ENCODE results near the gene TASL. TPM values are rescaled to one million over a fixed set of nuclear protein-coding genes. Genes with fewer than 3 reads are reported as not detected.
A peak's percentile ranks its signal among the peaks of the same experiment; 100 is the strongest.

TASL gene, protein sequence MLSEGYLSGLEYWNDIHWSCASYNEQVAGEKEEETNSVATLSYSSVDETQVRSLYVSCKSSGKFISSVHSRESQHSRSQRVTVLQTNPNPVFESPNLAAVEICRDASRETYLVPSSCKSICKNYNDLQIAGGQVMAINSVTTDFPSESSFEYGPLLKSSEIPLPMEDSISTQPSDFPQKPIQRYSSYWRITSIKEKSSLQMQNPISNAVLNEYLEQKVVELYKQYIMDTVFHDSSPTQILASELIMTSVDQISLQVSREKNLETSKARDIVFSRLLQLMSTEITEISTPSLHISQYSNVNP
- 1 to 10 TPM in 1 of 4 donors, under 1 TPM in 1, not detected in 2; 0.64 to 1.5 TPM for total RNA-seq

DNA sequence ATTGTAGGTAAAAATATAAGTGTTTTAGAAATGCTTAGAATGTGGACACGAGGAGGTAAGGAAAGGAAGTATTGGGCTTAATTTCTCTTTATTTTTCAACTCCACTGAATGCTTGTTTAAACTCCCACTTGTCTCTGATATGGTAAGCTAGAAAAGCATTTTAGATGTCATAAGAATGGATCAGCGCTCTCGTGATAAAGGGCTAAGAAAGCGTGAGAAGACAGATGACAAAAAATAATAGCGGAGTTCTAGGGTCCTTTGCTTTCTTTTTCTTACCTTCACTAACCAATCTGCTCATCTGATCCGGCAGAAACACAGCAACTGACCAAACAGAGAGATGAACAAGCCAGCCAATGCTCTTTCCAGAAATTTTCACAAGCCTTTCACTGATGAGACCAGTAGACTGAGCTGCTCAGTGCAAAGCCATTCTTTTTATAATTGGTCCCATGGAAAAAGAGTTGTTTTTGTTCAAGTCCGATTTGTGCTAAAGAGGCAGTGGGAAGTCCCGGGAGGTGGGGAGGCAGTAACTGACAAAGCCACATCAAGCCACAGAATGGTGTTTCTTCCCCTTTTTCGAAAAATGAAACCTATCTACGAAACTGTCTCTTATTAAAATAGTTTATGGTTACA, at the start of gene TASL:
TSS of gene TASL (minus strand) at position 405 of the 630 bp plus-strand sequence. CDS start 17,411 bp downstream, outside the sequence.
- no peak for DNase-seq (ENCODE audit: low spot score in 2 of 2)
- WGBS = 71% methylated on average over 10 of the region's 10 CpGs
- Histone ChIP-seq H3K27ac (no peak within 1 kb of the TSS), H3K4me3 (peak within 1 kb of the TSS; percentile 3), H3K27me3 (no peaks in the 10 kb centered on the region), H3K36me3 (no peaks in the 10 kb centered on the region), H3K4me1 (no peaks in the 10 kb centered on the region), H3K9me3 (no peaks in the 10 kb centered on the region)
- no peak for TF ChIP-seq POLR2AphosphoS5 (IDR thresholded peaks at IDR 0.05)
- TF ChIP-seq, protein P1, sequence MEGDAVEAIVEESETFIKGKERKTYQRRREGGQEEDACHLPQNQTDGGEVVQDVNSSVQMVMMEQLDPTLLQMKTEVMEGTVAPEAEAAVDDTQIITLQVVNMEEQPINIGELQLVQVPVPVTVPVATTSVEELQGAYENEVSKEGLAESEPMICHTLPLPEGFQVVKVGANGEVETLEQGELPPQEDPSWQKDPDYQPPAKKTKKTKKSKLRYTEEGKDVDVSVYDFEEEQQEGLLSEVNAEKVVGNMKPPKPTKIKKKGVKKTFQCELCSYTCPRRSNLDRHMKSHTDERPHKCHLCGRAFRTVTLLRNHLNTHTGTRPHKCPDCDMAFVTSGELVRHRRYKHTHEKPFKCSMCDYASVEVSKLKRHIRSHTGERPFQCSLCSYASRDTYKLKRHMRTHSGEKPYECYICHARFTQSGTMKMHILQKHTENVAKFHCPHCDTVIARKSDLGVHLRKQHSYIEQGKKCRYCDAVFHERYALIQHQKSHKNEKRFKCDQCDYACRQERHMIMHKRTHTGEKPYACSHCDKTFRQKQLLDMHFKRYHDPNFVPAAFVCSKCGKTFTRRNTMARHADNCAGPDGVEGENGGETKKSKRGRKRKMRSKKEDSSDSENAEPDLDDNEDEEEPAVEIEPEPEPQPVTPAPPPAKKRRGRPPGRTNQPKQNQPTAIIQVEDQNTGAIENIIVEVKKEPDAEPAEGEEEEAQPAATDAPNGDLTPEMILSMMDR (IDR thresholded peaks at IDR 0.05) = no peak
- TF ChIP-seq POLR2A (IDR thresholded peaks at IDR 0.05) = no peak
- no peak for TF ChIP-seq EP300 (IDR thresholded peaks at IDR 0.05)

DNA sequence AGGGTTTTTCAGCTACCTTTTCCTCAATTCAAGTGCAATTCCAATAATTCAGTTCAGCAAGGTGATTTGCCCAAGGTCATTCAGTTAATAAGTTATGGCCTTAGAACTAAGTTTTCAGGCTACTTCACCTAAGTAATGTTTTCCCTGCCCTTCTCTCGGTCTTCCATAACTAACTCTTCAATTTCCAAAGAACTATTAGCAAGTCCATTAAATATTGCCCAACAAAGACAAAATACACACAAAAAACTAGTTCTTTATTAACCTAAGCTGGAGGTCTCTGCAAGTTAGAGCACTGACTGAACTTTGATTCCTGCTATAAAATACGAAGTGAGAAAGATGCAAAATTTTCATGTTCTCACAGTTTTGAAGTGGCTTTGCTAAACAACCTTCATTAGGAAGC, 48.8 kb upstream of the TASL start:
- H3K27ac ChIP-seq = no peak overlapping the region
- H3K9me3 ChIP-seq = no peaks in the 10 kb centered on the region
- WGBS = 67% methylated on average over 2 of the region's 2 CpGs
- no peaks in the 10 kb centered on the region for H3K36me3 ChIP-seq
- TF ChIP-seq POLR2AphosphoS5 (IDR thresholded peaks at IDR 0.05) = no peak
- TF ChIP-seq, protein P1 (IDR thresholded peaks at IDR 0.05) = no peak
- no peak for TF ChIP-seq EP300 (IDR thresholded peaks at IDR 0.05)
- TF ChIP-seq POLR2A (IDR thresholded peaks at IDR 0.05) = no peak
- no peak for DNase-seq (ENCODE audit: low spot score in 2 of 2)
- no peak overlapping the region for H3K4me3 ChIP-seq
- no peaks in the 10 kb centered on the region for H3K4me1 ChIP-seq
- no peaks in the 10 kb centered on the region for H3K27me3 ChIP-seq

GRCh38 chrX:30622361-30622760, 44.8 kb upstream of the TASL start:
- no peak overlapping the region for H3K27ac ChIP-seq
- H3K4me3 ChIP-seq = no peak overlapping the region
- no peak for DNase-seq (ENCODE audit: low spot score in 2 of 2)
- H3K27me3 ChIP-seq = no peaks in the 10 kb centered on the region
- WGBS = 90% methylated on average over 2 of the region's 2 CpGs
- H3K9me3 ChIP-seq = no peaks in the 10 kb centered on the region
- no peaks in the 10 kb centered on the region for H3K36me3 ChIP-seq
- no peaks in the 10 kb centered on the region for H3K4me1 ChIP-seq
- TF ChIP-seq, protein P1 (IDR thresholded peaks at IDR 0.05) = no peak
- TF ChIP-seq POLR2A (IDR thresholded peaks at IDR 0.05) = no peak
- TF ChIP-seq EP300 (IDR thresholded peaks at IDR 0.05) = no peak
- no peak for TF ChIP-seq POLR2AphosphoS5 (IDR thresholded peaks at IDR 0.05)

- Histone ChIP-seq H3K4me3 (no peak overlapping the region), H3K4me1 (no peaks in the 10 kb centered on the region), H3K9me3 (no peaks in the 10 kb centered on the region), H3K27ac (no peak overlapping the region), H3K36me3 (no peaks in the 10 kb centered on the region), H3K27me3 (no peaks in the 10 kb centered on the region)
- 24% methylated on average over 2 of the region's 2 CpGs for WGBS
- DNase-seq (ENCODE audit: low spot score in 2 of 2) = no peak
- TF ChIP-seq, protein P1 (IDR thresholded peaks at IDR 0.05) = no peak
- no peak for TF ChIP-seq EP300 (IDR thresholded peaks at IDR 0.05)
- TF ChIP-seq POLR2AphosphoS5 (IDR thresholded peaks at IDR 0.05) = no peak
- TF ChIP-seq POLR2A (IDR thresholded peaks at IDR 0.05) = no peak
These were observed 43.5 kb upstream of the TASL start for GRCh38 chrX:30620980-30621618.

DNA sequence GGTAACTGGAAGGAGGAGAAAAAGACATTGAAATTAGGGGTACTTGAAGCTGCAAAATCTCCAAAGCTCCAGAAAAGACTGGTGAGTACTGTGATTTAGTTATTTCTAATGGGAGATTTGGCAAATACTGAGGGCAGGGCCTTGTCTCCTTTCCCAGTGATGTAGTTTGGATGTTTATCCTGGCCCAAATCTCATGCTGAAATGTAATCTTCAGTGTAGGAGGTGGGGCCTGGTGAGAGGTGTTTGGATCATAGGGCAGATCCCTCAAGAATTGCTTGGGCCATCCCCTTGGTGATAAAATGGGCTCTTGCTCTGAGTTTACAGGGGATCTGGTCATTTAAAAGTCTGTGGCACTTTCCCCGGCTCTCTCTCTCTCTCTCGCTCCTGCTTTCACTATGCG, 42.6 kb upstream of the TASL start:
- no peak for DNase-seq (ENCODE audit: low spot score in 2 of 2)
- 79% methylated on average over 3 of the region's 3 CpGs for WGBS
- no peak overlapping the region for H3K4me3 ChIP-seq
- H3K27ac ChIP-seq = no peak overlapping the region
- no peaks in the 10 kb centered on the region for H3K36me3 ChIP-seq
- no peaks in the 10 kb centered on the region for H3K4me1 ChIP-seq
- H3K9me3 ChIP-seq = no peaks in the 10 kb centered on the region
- no peaks in the 10 kb centered on the region for H3K27me3 ChIP-seq
- no peak for TF ChIP-seq POLR2A (IDR thresholded peaks at IDR 0.05)
- no peak for TF ChIP-seq POLR2AphosphoS5 (IDR thresholded peaks at IDR 0.05)
- TF ChIP-seq EP300 (IDR thresholded peaks at IDR 0.05) = no peak
- TF ChIP-seq, protein P1 (IDR thresholded peaks at IDR 0.05) = no peak
